ENCODE measurements around the gene FAM53B. TPM values are rescaled to one million over a fixed set of nuclear protein-coding genes. Genes with fewer than 3 reads are reported as not detected.
A peak's percentile ranks its signal among the peaks of the same experiment; 100 is the strongest.

Gene FAM53B
- total and polyA plus RNA-seq, 4 donors = 14.6 to 45.4 (median 18.2) TPM

GRCh38 chr10:124591123-124591495, 153.1 kb downstream of the FAM53B start:
- Histone ChIP-seq H3K27ac (ENCODE audit: low read depth in 1 of 2, low read length in 1 of 2) (no peak overlapping the region), H3K27me3 (ENCODE audit: control insufficient read depth in 3 of 3, insufficient read depth in 3 of 3, low read length in 2 of 3) (no peaks in the 10 kb centered on the region), H3K4me1 (ENCODE audit: control insufficient read depth in 5 of 5, insufficient read depth in 5 of 5, low read length in 5 of 5) (peaks cover 0 to 18% (median 4%) of the 10 kb centered on the region in 5 donors), H3K9me3 (ENCODE audit: control insufficient read depth in 4 of 4, insufficient read depth in 3 of 4, low read length in 3 of 4) (peaks cover 0 to 5% (median 1%) of the 10 kb centered on the region in 4 donors), H3K9ac (ENCODE audit: insufficient read depth in 1 of 2, low read length in 2 of 2) (no peak overlapping the region), H3K36me3 (ENCODE audit: control insufficient read depth in 4 of 4, insufficient read depth in 4 of 4, low read length in 4 of 4) (no peaks in the 10 kb centered on the region), H3K4me3 (no peak overlapping the region)
- DNase-seq (no peak), ATAC-seq (ENCODE audit: insufficient read depth, low FRiP score) (no peak)
- TF ChIP-seq CTCF (IDR thresholded peaks at IDR 0.05; ENCODE audit: control extremely low read depth, extremely low read depth) = no peak
- WGBS, 2 donors = 73 to 80% methylated on average over 5 of the region's 5 CpGs

GRCh38 chr10:124590216-124591122, 153.7 kb downstream of the FAM53B start:
- Histone ChIP-seq H3K4me3 (no peak overlapping the region), H3K36me3 (ENCODE audit: control insufficient read depth in 4 of 4, insufficient read depth in 4 of 4, low read length in 4 of 4) (no peaks in the 10 kb centered on the region), H3K9ac (ENCODE audit: insufficient read depth in 1 of 2, low read length in 2 of 2) (no peak overlapping the region), H3K4me1 (ENCODE audit: control insufficient read depth in 5 of 5, insufficient read depth in 5 of 5, low read length in 5 of 5) (peaks cover 0 to 18% (median 4%) of the 10 kb centered on the region in 5 donors), H3K27ac (ENCODE audit: low read depth in 1 of 2, low read length in 1 of 2) (no peak overlapping the region), H3K9me3 (ENCODE audit: control insufficient read depth in 4 of 4, insufficient read depth in 3 of 4, low read length in 3 of 4) (peaks cover 0 to 5% (median 1%) of the 10 kb centered on the region in 4 donors), H3K27me3 (ENCODE audit: control insufficient read depth in 3 of 3, insufficient read depth in 3 of 3, low read length in 2 of 3) (no peaks in the 10 kb centered on the region)
- DNase-seq (no peak), ATAC-seq (ENCODE audit: insufficient read depth, low FRiP score) (no peak)
- WGBS, 2 donors = 80 to 81% methylated on average over 23 of the region's 23 CpGs
- no peak for TF ChIP-seq CTCF (IDR thresholded peaks at IDR 0.05; ENCODE audit: control extremely low read depth, extremely low read depth)

GRCh38 chr10:124589491-124590041, 154.6 kb downstream of the FAM53B start:
- no peak for ATAC-seq (ENCODE audit: insufficient read depth, low FRiP score)
- peak; percentile 70 to 86 (median 83) for DNase-seq

More at GRCh38 chr10:124589491-124590041, 154.6 kb downstream of the FAM53B start:
- Histone ChIP-seq H3K4me1 (ENCODE audit: control insufficient read depth in 5 of 5, insufficient read depth in 5 of 5, low read length in 5 of 5) (peaks cover 0 to 18% (median 4%) of the 10 kb centered on the region in 5 donors), H3K9ac (ENCODE audit: insufficient read depth in 1 of 2, low read length in 2 of 2) (no peak overlapping the region), H3K27me3 (ENCODE audit: control insufficient read depth in 3 of 3, insufficient read depth in 3 of 3, low read length in 2 of 3) (no peaks in the 10 kb centered on the region), H3K27ac (ENCODE audit: low read depth in 1 of 2, low read length in 1 of 2) (no peak overlapping the region), H3K4me3 (no peak overlapping the region), H3K36me3 (ENCODE audit: control insufficient read depth in 4 of 4, insufficient read depth in 4 of 4, low read length in 4 of 4) (no peaks in the 10 kb centered on the region), H3K9me3 (ENCODE audit: control insufficient read depth in 4 of 4, insufficient read depth in 3 of 4, low read length in 3 of 4) (peaks cover 0 to 5% (median 1%) of the 10 kb centered on the region in 4 donors)
- 68 to 80% methylated on average over 24 of the region's 24 CpGs for WGBS, 2 donors
- TF ChIP-seq CTCF (IDR thresholded peaks at IDR 0.05; ENCODE audit: control extremely low read depth, extremely low read depth) = no peak
